Adrenal gland (tissue), 12 donors: ENCODE measurements around the gene NHERF1. TPM values are rescaled to one million over a fixed set of nuclear protein-coding genes. Genes with fewer than 3 reads are reported as not detected.

ENCODE experiments used
- DNase-seq, 7 donors: peaks; one replicate each; pipeline ENCODE4 v3.0.0-alpha.2; 2019 to 2020
- H3K27ac ChIP-seq, 5 donors: fragments of 200-600 bp; sonication (generic) in 4 of 5; 1 replicate in 3 of 5; 2 replicates in 2 of 5; pipeline versions ENCODE4 v1.5.1 to v1.8.0; 2016 to 2020; ENCODE audit warnings: mild to moderate bottlenecking in 1 of 5
- H3K27me3 ChIP-seq: fragments of 200-600 bp; 2 replicates; pipeline ENCODE4 v1.8.0; 2021
- H3K36me3 ChIP-seq, 2 donors: fragments of 200-600 bp; replicated peaks in 1 of 2; 1 replicate in 1 of 2; 2 replicates in 1 of 2; pipeline versions ENCODE4 v1.5.1 to v1.8.0; 2018 to 2022
- H3K4me1 ChIP-seq, 2 donors: fragments of 200-600 bp; replicated peaks in 1 of 2; 1 replicate in 1 of 2; 2 replicates in 1 of 2; pipeline versions ENCODE4 v1.5.1 to v1.8.0; 2018 to 2021
- H3K4me3 ChIP-seq, 4 donors: fragments of 200-600 bp; sonication (generic) in 3 of 4; one replicate each; pipeline ENCODE4 v1.5.1; 2016 to 2018
- H3K9me3 ChIP-seq, 3 donors: fragments of 200-600 bp; sonication (generic) in 1 of 3; replicated peaks in 1 of 3; 1 replicate in 2 of 3; 2 replicates in 1 of 3; pipeline versions ENCODE4 v1.5.1 to v1.8.0; 2016 to 2021
- POLR2A ChIP-seq, 2 donors: fragments of 450-650 bp; IDR thresholded peaks; one replicate each; pipeline ENCODE4 v1.6.1; 2017; ENCODE audit warnings: antibody characterized with exemption in 2 of 2, mild to moderate bottlenecking in 2 of 2, moderate library complexity in 1 of 2
- WGBS, 4 donors: extraction: QIAGEN DNeasy Blood & Tissue Kit in 2 of 4; methylation state at CpG; one replicate each; pipeline versions ENCODE4 v1.1.5 to v1.1.7; 2013 to 2017; 5-methylcytosine and 5-hydroxymethylcytosine counted together
- intact Hi-C, 2 donors: fragments of 100-400 bp; cut with DNase I; formaldehyde crosslinking; loops; one replicate each; pipeline versions ENCODE4 v1.14.1 to v1.15.0; 2022 to 2023
- polyA plus RNA-seq, 3 donors: library from polyadenylated mRNA; stranded (reverse); fragments of 200-250 nt in 2 of 3; fragments of 350-450 nt in 1 of 3; fragmentation: Illumina TruSeq in 1 of 3; extraction: RNeasy Lipid Tissue Mini Kit (QIAGEN cat#74804) in 1 of 3; gene quantifications; one replicate each; pipeline ENCODE4 v1.2.3, GENCODE V29; 2013 to 2014
- total RNA-seq, 9 donors: library from RNA; depleted of rRNA in 4 of 9; stranded (reverse); fragments of >200 nt in 4 of 9; fragments of 120-200 nt in 1 of 9; fragmentation: NEBNext Ultra II Directional in 1 of 9; extraction: Animal tissue kit (Norgen Biotek cat#: 25700) in 1 of 9; gene quantifications; one replicate each; pipeline versions ENCODE4 v1.1.0 to v1.2.4, GENCODE V29; 2013 to 2023
- TF ChIP-seq, protein P1 (sequence below), 6 experiments: fragments of 450-650 bp in 4 of 6; fragments of 200-600 bp in 2 of 6; sonication (generic) in 1 of 6; IDR thresholded peaks; 1 replicate in 5 of 6; 2 replicates in 1 of 6; pipeline versions ENCODE4 v1.5.1 to v1.8.0; 2016 to 2021; ENCODE audit warnings: antibody characterized with exemption in 6 of 6, mild to moderate bottlenecking in 2 of 6, moderate library complexity in 1 of 6
- donor health status: healthy with polysubstance abuse.
- donor health status: Bipolar disorder and iron deficiency.
- donor health status: DM: yes; HTN: yes; CAD: no.
- donor health status: DM: no; HTN: no; CAD: no.
- donor health status: DM: no; HTN: no; CAD: no.
- donor health status: DM: yes; HTN: yes; CAD: no.

NHERF1 gene
- total and polyA plus RNA-seq, 12 donors: 22.0 to 277 (median 209) TPM

DNA sequence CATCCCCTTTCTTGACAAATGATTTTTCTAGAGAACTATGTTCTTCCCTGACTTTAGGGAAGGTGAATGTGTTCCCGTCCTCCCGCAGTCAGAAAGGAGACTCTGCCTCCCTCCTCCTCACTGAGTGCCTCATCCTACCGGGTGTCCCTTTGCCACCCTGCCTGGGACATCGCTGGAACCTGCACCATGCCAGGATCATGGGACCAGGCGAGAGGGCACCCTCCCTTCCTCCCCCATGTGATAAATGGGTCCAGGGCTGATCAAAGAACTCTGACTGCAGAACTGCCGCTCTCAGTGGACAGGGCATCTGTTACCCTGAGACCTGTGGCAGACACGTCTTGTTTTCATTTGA, 20.3 kb downstream of the NHERF1 start:
- intact Hi-C loops: no loop called here
- no peak overlapping the region for H3K4me3 ChIP-seq
- peaks cover 50 to 54% of the 10 kb centered on the region in 2 donors for H3K4me1 ChIP-seq
- TF ChIP-seq, protein P1, sequence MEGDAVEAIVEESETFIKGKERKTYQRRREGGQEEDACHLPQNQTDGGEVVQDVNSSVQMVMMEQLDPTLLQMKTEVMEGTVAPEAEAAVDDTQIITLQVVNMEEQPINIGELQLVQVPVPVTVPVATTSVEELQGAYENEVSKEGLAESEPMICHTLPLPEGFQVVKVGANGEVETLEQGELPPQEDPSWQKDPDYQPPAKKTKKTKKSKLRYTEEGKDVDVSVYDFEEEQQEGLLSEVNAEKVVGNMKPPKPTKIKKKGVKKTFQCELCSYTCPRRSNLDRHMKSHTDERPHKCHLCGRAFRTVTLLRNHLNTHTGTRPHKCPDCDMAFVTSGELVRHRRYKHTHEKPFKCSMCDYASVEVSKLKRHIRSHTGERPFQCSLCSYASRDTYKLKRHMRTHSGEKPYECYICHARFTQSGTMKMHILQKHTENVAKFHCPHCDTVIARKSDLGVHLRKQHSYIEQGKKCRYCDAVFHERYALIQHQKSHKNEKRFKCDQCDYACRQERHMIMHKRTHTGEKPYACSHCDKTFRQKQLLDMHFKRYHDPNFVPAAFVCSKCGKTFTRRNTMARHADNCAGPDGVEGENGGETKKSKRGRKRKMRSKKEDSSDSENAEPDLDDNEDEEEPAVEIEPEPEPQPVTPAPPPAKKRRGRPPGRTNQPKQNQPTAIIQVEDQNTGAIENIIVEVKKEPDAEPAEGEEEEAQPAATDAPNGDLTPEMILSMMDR (IDR thresholded peaks at IDR 0.05): no peak
- no peak for TF ChIP-seq POLR2A (IDR thresholded peaks at IDR 0.05)
- DNase-seq: peak in 4 of 7 donors; percentile 56 to 77 (median 66)
- WGBS, 4 donors: 39 to 46% (median 42%) methylated on average over 4 to 7 of the region's 7 CpGs
- H3K9me3 ChIP-seq: no peaks in the 10 kb centered on the region
- H3K27ac ChIP-seq: peak overlapping the region; percentile 61 to 93 (median 78)
- no peaks in the 10 kb centered on the region for H3K27me3 ChIP-seq
- H3K36me3 ChIP-seq: peaks cover 0 to 45% of the 10 kb centered on the region in 2 donors

DNA sequence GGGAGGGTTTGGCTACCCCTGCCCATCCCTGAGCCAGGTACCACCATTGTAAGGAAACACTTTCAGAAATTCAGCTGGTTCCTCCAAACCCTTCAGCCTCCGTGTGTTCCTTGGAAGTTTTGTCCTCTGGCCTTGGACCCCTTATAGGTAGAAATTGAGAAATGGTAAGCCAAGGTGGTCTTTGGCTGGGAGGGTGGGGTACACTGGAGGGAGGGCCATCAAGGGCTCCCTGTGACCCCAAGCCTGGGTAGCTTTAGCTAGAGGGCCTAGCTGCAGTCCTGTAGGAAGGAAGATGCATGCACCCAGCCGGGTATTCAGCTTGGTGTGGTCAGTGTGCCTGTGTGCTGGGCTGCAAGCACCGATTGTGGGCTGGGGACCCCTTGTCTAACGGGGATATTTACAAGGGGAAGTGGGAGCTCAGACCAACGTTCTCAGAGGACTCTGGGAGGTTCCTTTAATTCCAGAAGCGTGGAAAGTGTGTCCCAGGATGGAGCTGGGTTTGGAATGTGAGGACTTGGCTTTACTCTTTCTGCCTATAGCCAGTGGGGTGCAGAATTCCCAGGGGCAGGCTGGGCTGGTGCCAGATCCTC, 20.9 kb downstream of the NHERF1 start:
- peak in 1 of 7 donors; percentile 42 for DNase-seq

DNA sequence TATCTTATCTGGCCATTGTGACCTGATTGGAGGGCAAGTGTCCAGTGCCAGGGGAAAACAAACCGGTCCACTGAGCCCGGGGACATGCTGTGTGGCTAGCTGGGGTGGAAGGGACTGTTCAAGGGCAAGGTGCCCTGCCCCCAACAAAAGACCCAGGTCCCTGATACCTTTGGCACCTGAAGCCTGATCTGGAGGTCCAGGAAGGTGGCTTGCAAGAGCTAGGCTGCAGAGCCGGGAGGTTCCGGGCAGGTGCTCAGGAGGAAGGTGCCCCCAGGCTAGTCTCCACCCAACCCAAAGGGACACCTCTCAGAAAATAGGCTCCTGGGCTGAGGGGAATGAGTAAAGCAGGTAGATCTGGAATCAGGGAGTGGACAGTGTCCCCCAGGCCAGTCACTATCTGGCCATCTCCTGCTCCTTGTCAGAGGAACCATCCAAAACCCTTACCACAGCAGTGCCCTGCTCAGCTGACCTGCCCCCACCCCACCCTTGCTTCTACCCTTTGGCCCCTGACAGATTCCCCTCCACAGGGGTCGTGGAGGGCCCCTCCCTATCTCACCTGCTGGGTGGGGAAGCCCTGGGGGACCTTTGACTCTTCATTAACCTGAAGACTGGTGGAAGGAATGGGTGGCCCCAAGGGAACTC, 21.5 kb downstream of the NHERF1 start:
- peak overlapping the region in 3 of 5 donors; percentile 78 to 93 (median 87) for H3K27ac ChIP-seq
- intact Hi-C loops: loop anchor here in 1 of 2 donors (2.0 kb wide), 1 partner anchor 25 kb away; no protein-coding TSS in a partner anchor
- no peak for TF ChIP-seq POLR2A (IDR thresholded peaks at IDR 0.05)
- TF ChIP-seq, protein P1 (IDR thresholded peaks at IDR 0.05): no peak
- DNase-seq: peak in 4 of 7 donors; percentile 61 to 74 (median 72)
- H3K4me3 ChIP-seq: no peak overlapping the region
- WGBS, 4 donors: 37 to 100% (median 54%) methylated on average over 2 to 5 of the region's 5 CpGs
- H3K36me3 ChIP-seq: peaks cover 0 to 45% of the 10 kb centered on the region in 2 donors
- no peaks in the 10 kb centered on the region for H3K9me3 ChIP-seq
- no peaks in the 10 kb centered on the region for H3K27me3 ChIP-seq
- H3K4me1 ChIP-seq: peaks cover 55 to 57% of the 10 kb centered on the region in 2 donors

More for the DNA sequence above, 20.9 kb downstream of the NHERF1 start:
- 47 to 56% (median 51%) methylated on average over 5 to 6 of the region's 6 CpGs for WGBS, 4 donors
- H3K4me3 ChIP-seq: no peak overlapping the region
- H3K27me3 ChIP-seq: no peaks in the 10 kb centered on the region
- H3K27ac ChIP-seq: peak overlapping the region; percentile 61 to 93 (median 78)
- H3K36me3 ChIP-seq: peaks cover 0 to 45% of the 10 kb centered on the region in 2 donors
- TF ChIP-seq, protein P1 (IDR thresholded peaks at IDR 0.05): no peak
- TF ChIP-seq POLR2A (IDR thresholded peaks at IDR 0.05): no peak
- intact Hi-C loops: no loop called here
- H3K4me1 ChIP-seq: peaks cover 49 to 55% of the 10 kb centered on the region in 2 donors
- H3K9me3 ChIP-seq: no peaks in the 10 kb centered on the region

DNA sequence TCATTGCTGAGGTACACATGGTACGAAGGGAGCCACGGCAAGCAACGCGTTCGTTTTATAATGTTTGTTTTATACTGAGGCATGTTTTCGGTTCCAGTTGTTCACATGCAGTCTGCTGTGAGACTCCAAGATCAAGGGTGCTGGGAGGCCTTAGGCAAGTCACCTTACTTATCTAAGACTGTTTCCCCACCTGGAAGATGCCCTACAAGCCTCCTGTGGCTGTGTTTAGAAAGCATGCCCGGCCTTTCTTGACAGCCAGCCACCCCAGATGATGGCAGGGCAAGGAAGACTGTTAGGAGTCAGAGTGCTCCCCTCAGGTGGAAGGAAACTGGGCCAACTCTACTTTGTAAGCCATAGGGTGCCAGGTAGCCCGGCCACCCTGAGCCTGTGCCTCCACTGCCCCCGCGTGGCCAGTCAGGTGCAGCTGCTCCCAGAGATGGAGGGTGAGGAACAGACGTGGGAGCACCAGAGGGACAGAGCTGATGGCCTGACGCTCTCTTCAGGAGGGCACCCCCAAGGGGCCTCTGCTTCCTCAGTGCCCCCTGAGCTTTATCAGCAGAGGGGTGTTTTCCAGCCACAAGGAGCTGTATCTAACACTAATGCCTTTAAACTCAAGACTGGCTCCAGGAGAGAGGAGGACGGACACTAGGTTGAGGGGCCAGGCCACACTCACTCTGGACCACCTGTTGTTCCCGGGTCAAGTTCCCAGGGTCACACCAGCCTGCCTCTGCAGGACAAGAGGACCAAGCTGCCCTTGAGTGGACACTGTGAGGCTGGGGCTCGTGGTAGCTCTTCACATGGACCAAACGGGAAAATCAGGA, 22.3 kb downstream of the NHERF1 start:
- peak; percentile 74 to 89 (median 79) for DNase-seq
- H3K4me3 ChIP-seq: no peak overlapping the region
- H3K36me3 ChIP-seq: peaks cover 0 to 45% of the 10 kb centered on the region in 2 donors
- peaks cover 61 to 64% of the 10 kb centered on the region in 2 donors for H3K4me1 ChIP-seq
- WGBS, 4 donors: 60 to 65% (median 62%) methylated on average over 10 to 16 of the region's 16 CpGs
- H3K27me3 ChIP-seq: no peaks in the 10 kb centered on the region
- H3K9me3 ChIP-seq: no peaks in the 10 kb centered on the region
- intact Hi-C loops: loop anchor here in 1 of 2 donors (2.0 kb wide), 1 partner anchor 26 kb away; no protein-coding TSS in a partner anchor
- H3K27ac ChIP-seq: peak overlapping the region in 3 of 5 donors; percentile 78 to 93 (median 87)
- TF ChIP-seq POLR2A (IDR thresholded peaks at IDR 0.05): no peak
- TF ChIP-seq, protein P1 (IDR thresholded peaks at IDR 0.05): peak; percentile 54 to 84 (median 80)
